PC-3 (cell line): ENCODE results near the gene CNBD2. TPM values are rescaled to one million over a fixed set of nuclear protein-coding genes. Genes with fewer than 3 reads are reported as not detected.
A peak's percentile ranks its signal among the peaks of the same experiment; 100 is the strongest.

Experiments used
- ATAC-seq: fragments of 200-7000 bp; cut with Tn5 transposase; 2 replicates; pipeline ENCODE4 v1.9.1; 2020; ENCODE audit warnings: mild to moderate bottlenecking, moderate library complexity
- BruUV-seq: library from RNA; stranded (reverse); fragments of 400-500 nt; replicated peaks from 2 replicates; lab custom pipeline; 2021; lab: Mats Ljungman, UMichigan
- CTCF ChIA-PET: fragments of 300-600 bp; sonication (Branson Sonifier 250); formaldehyde crosslinking; loops from one replicate; lab custom pipeline; 2022; ENCODE audit warnings: antibody characterized with exemption; lab: Charles Lee
- POLR2A ChIA-PET: fragments of 300-600 bp; sonication (Branson Sonifier 250); formaldehyde crosslinking; loops from one replicate; lab custom pipeline; 2022; ENCODE audit warnings: antibody characterized with exemption; ENCODE audit not compliant: unreplicated experiment; lab: Charles Lee
- DNase-seq: peaks from one replicate; pipeline ENCODE4 v3.0.0-alpha.2; 2015
- H2AFZ ChIP-seq: fragments of 300-600 bp; sonication (generic); 2 replicates; pipeline ENCODE4 v1.6.0; 2016; ENCODE audit warnings: antibody characterized with exemption, low read length
- H3F3A ChIP-seq: fragments of 300-600 bp; sonication (generic); one replicate; pipeline ENCODE4 v1.6.0; 2017; ENCODE audit warnings: antibody characterized with exemption, low read length, control low read depth, mild to moderate bottlenecking; ENCODE audit not compliant: unreplicated experiment
- H3K27ac ChIP-seq: fragments of 300-600 bp; sonication (generic); 2 replicates; pipeline ENCODE4 v1.5.1; 2016; ENCODE audit warnings: mild to moderate bottlenecking, low read length
- H3K27me3 ChIP-seq: fragments of 300-600 bp; sonication (generic); 2 replicates; pipeline ENCODE4 v1.6.1; 2016; ENCODE audit warnings: low read length, mixed read lengths
- H3K36me3 ChIP-seq: fragments of 300-600 bp; sonication (generic); 2 replicates; pipeline ENCODE4 v1.6.1; 2016; ENCODE audit warnings: low read depth, mixed run types, low read length, mixed read lengths
- H3K4me1 ChIP-seq: fragments of 300-600 bp; sonication (generic); 2 replicates; pipeline ENCODE4 v1.5.1; 2016; ENCODE audit warnings: low read length; ENCODE audit not compliant: insufficient read depth
- H3K4me2 ChIP-seq: fragments of 300-600 bp; sonication (generic); 2 replicates; pipeline ENCODE4 v1.6.0; 2016; ENCODE audit warnings: low read length
- H3K4me3 ChIP-seq: fragments of 300-600 bp; sonication (generic); 2 replicates; pipeline ENCODE4 v1.5.1; 2016; ENCODE audit warnings: mild to moderate bottlenecking, low read length, mixed read lengths
- H3K79me2 ChIP-seq: fragments of 300-600 bp; sonication (generic); 2 replicates; pipeline ENCODE4 v1.6.1; 2017; ENCODE audit warnings: low read length, mixed read lengths
- H3K9ac ChIP-seq: fragments of 300-600 bp; sonication (generic); 2 replicates; pipeline ENCODE4 v1.6.0; 2016; ENCODE audit warnings: mild to moderate bottlenecking, low read length
- H3K9me2 ChIP-seq: fragments of 300-600 bp; sonication (generic); replicated peaks from 2 replicates; pipeline ENCODE4 v1.6.1; 2016; ENCODE audit warnings: mixed run types, low read length, mixed read lengths
- H3K9me3 ChIP-seq: fragments of 300-600 bp; sonication (generic); 2 replicates; pipeline ENCODE4 v1.6.1; 2016; ENCODE audit warnings: low read length, mixed read lengths
- H4K20me1 ChIP-seq: fragments of 300-600 bp; sonication (generic); 2 replicates; pipeline ENCODE4 v1.6.1; 2016; ENCODE audit warnings: low read length, mixed read lengths
- EZH2 ChIP-seq: fragments of 300-600 bp; sonication (generic); IDR thresholded peaks from one replicate; pipeline ENCODE4 v1.6.1; 2017; ENCODE audit warnings: antibody characterized with exemption, mild to moderate bottlenecking, low read length; ENCODE audit not compliant: unreplicated experiment
- EZH2phosphoT487 ChIP-seq: fragments of 300-600 bp; sonication (generic); IDR thresholded peaks from 2 replicates; pipeline ENCODE4 v1.6.1; 2018; ENCODE audit warnings: mild to moderate bottlenecking, antibody characterized with exemption, low read length, borderline replicate concordance
- intact Hi-C: fragments of 100-400 bp; cut with micrococcal nuclease; formaldehyde crosslinking; loops from 2 replicates; pipeline ENCODE4 v1.9.0; 2023
- total RNA-seq: library from RNA; depleted of rRNA; stranded (reverse); fragments of >200 nt; gene quantifications from 2 replicates; pipeline ENCODE4 v1.2.3, GENCODE V29; 2014
- TF ChIP-seq, protein P1 (sequence below): fragments of 300-600 bp; sonication (generic); conservative IDR thresholded peaks from 2 replicates; pipeline ENCODE4 v1.5.1; 2017; ENCODE audit warnings: antibody characterized with exemption, low read depth, mild to moderate bottlenecking, low read length

Gene CNBD2
- total RNA-seq, 1 experiment from 2014 or later: 6.6 TPM

DNA sequence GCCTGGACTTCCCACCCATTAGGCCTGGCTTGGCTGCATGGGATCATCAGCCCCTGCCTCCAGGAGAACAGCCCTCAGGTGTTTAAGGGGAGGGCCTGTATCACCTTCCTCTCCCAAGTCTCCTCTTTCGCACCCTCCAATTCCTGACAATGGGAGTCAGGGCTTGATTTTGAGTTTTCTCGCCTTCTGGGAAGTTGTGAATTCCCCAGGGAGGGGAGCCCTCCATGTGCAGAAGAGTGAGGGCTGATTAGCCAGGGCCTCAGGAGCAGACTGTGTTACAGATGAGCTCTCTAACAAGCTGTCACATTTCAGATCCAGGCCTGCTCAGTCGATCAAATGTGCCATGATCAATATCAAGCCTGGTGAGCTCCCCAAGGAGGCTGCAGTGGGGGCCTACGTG lies 42.4 kb downstream of the CNBD2 start:
- no peak for TF ChIP-seq EZH2phosphoT487
- TF ChIP-seq EZH2: no peak
- no peaks in the 10 kb centered on the region for H4K20me1 ChIP-seq
- DNase-seq (no peak), ATAC-seq (no peak)
- H3K9me2 ChIP-seq: no peaks in the 10 kb centered on the region
- no peak overlapping the region for H3K4me3 ChIP-seq
- H3K9ac ChIP-seq: no peak overlapping the region
- H3K9me3 ChIP-seq: no peaks in the 10 kb centered on the region
- no peaks in the 10 kb centered on the region for H3K79me2 ChIP-seq
- intact Hi-C loops: no loop called here
- no peaks in the 10 kb centered on the region for H3K4me1 ChIP-seq
- no peaks in the 10 kb centered on the region for H3F3A ChIP-seq
- CTCF ChIA-PET: no interaction called here
- no TSS peak for BruUV-seq
- POLR2A ChIA-PET: no interaction called here
- H2AFZ ChIP-seq: no peak overlapping the region
- no peaks in the 10 kb centered on the region for H3K27me3 ChIP-seq
- H3K36me3 ChIP-seq: no peaks in the 10 kb centered on the region
- H3K27ac ChIP-seq: no peak overlapping the region
- H3K4me2 ChIP-seq: no peak overlapping the region

- Histone ChIP-seq H2AFZ (no peak overlapping the region), H3K79me2 (no peaks in the 10 kb centered on the region), H3K4me1 (0 out of 2 replicates have a peak, but pooled peaks cover 6% of the 10 kb centered on the region), H3K9me3 (no peaks in the 10 kb centered on the region), H3K9me2 (no peaks in the 10 kb centered on the region), H3K27me3 (no peaks in the 10 kb centered on the region), H3K4me2 (no peak overlapping the region), H4K20me1 (no peaks in the 10 kb centered on the region), H3K27ac (no peak overlapping the region), H3F3A (no peaks in the 10 kb centered on the region), H3K9ac (no peak overlapping the region), H3K4me3 (no peak overlapping the region), H3K36me3 (no peaks in the 10 kb centered on the region)
- BruUV-seq: no TSS peak
- intact Hi-C loops: no loop called here
- ATAC-seq (no peak), DNase-seq (no peak)
- no peak for TF ChIP-seq EZH2
- POLR2A ChIA-PET: no interaction called here
- CTCF ChIA-PET: interaction anchor here (0.6 kb wide), 1 partner anchor 23 kb away, joined by 5 read pairs; no protein-coding TSS in a partner anchor
These were observed 47.5 kb downstream of the CNBD2 start for GRCh38 chr20:36015806-36016403.

GRCh38 chr20:36017048-36017951 lies 48.9 kb downstream of the CNBD2 start:
- ATAC-seq (peak; percentile 43), DNase-seq (peak; percentile 26)
- H2AFZ ChIP-seq: peak overlapping the region; percentile 37; the same call in 1 of the 2 replicates
- H3K9me2 ChIP-seq: no peaks in the 10 kb centered on the region
- H3K79me2 ChIP-seq: no peaks in the 10 kb centered on the region
- H3K9me3 ChIP-seq: no peaks in the 10 kb centered on the region
- H3K36me3 ChIP-seq: no peaks in the 10 kb centered on the region
- H3F3A ChIP-seq: no peaks in the 10 kb centered on the region
- POLR2A ChIA-PET: no interaction called here
- CTCF ChIA-PET: interaction anchor here (0.6 to 0.9 kb wide), 2 partner anchors 24 to 26 kb away, joined by 3 to 4 read pairs; no protein-coding TSS in a partner anchor
- 0 out of 2 replicates have a peak, but pooled peaks cover 6% of the 10 kb centered on the region for H3K4me1 ChIP-seq
- no peaks in the 10 kb centered on the region for H3K27me3 ChIP-seq
- H3K27ac ChIP-seq: no peak overlapping the region
- BruUV-seq: no TSS peak
- TF ChIP-seq EZH2phosphoT487 (no peak), EZH2 (no peak)
- TF ChIP-seq, protein P1, sequence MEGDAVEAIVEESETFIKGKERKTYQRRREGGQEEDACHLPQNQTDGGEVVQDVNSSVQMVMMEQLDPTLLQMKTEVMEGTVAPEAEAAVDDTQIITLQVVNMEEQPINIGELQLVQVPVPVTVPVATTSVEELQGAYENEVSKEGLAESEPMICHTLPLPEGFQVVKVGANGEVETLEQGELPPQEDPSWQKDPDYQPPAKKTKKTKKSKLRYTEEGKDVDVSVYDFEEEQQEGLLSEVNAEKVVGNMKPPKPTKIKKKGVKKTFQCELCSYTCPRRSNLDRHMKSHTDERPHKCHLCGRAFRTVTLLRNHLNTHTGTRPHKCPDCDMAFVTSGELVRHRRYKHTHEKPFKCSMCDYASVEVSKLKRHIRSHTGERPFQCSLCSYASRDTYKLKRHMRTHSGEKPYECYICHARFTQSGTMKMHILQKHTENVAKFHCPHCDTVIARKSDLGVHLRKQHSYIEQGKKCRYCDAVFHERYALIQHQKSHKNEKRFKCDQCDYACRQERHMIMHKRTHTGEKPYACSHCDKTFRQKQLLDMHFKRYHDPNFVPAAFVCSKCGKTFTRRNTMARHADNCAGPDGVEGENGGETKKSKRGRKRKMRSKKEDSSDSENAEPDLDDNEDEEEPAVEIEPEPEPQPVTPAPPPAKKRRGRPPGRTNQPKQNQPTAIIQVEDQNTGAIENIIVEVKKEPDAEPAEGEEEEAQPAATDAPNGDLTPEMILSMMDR: no peak
- no peaks in the 10 kb centered on the region for H4K20me1 ChIP-seq
- no peak overlapping the region for H3K9ac ChIP-seq
- H3K4me3 ChIP-seq: no peak overlapping the region
- intact Hi-C loops: no loop called here
- no peak overlapping the region for H3K4me2 ChIP-seq
